ENCODE results near the gene MTMR3.
A peak's percentile ranks its signal among the peaks of the same experiment; 100 is the strongest.
"Not testable (repeated sequence)": the region's sequence is repeated elsewhere in the genome, so short reads cannot be mapped to it uniquely, and the experiment has no call there.

MTMR3 gene

GRCh38 chr22:29972121-29972520 lies 89.1 kb downstream of the MTMR3 start:
- no peak for DNase-seq

- DNase-seq = no peak
Measured at GRCh38 chr22:29973269-29973668, 90.3 kb downstream of the MTMR3 start.

- not testable (repeated sequence) for DNase-seq
Measured at GRCh38 chr22:29973680-29974079, 90.7 kb downstream of the MTMR3 start.

GRCh38 chr22:29975494-29975893 lies 92.5 kb downstream of the MTMR3 start:
- no peak for DNase-seq

GRCh38 chr22:29977107-29977506 lies 94.1 kb downstream of the MTMR3 start:
- no peak for DNase-seq

- no peak for DNase-seq
Measured at GRCh38 chr22:29979777-29980321, 96.9 kb downstream of the MTMR3 start.

GRCh38 chr22:29983296-29983917 lies 100.4 kb downstream of the MTMR3 start:
- no peak for DNase-seq

GRCh38 chr22:29985912-29986311 lies 102.9 kb downstream of the MTMR3 start:
- DNase-seq = no peak

- DNase-seq = no peak
Measured at GRCh38 chr22:29987137-29987536, 104.2 kb downstream of the MTMR3 start.

GRCh38 chr22:29988719-29989118 lies 105.7 kb downstream of the MTMR3 start:
- DNase-seq = no peak

- DNase-seq = no peak
Measured at GRCh38 chr22:29989446-29989845, 106.5 kb downstream of the MTMR3 start.

GRCh38 chr22:29992341-29993275 lies 109.6 kb downstream of the MTMR3 start:
- DNase-seq = no peak

- DNase-seq = peak; percentile 19
Measured at GRCh38 chr22:29994027-29994715, 111.2 kb downstream of the MTMR3 start.

- no peak for DNase-seq
Measured at GRCh38 chr22:29994943-29995342, 112.0 kb downstream of the MTMR3 start.

GRCh38 chr22:29997107-29997506 lies 114.1 kb downstream of the MTMR3 start:
- no peak for DNase-seq

- no peak for DNase-seq
Measured at GRCh38 chr22:29997516-29997915, 114.5 kb downstream of the MTMR3 start.

- DNase-seq = no peak
Measured at GRCh38 chr22:29998627-29999384, 115.8 kb downstream of the MTMR3 start.

- no peak for DNase-seq
Measured at GRCh38 chr22:30000566-30000965, 117.6 kb downstream of the MTMR3 start.

GRCh38 chr22:30001459-30001858 lies 118.5 kb downstream of the MTMR3 start:
- DNase-seq = no peak

- DNase-seq = no peak
Measured at GRCh38 chr22:30002861-30003486, 120.0 kb downstream of the MTMR3 start.

GRCh38 chr22:30004101-30004500 lies 121.1 kb downstream of the MTMR3 start:
- DNase-seq = no peak

- DNase-seq = no peak
Measured at GRCh38 chr22:30004694-30005093, 121.7 kb downstream of the MTMR3 start.
